GM12801 (cell line): ENCODE measurements around the gene ENPP7.

ENCODE experiments used
- TF ChIP-seq, protein P1 (sequence below): IDR thresholded peaks from one replicate; pipeline ENCODE4 v1.5.1; 2011; ENCODE audit warnings: control low read depth; ENCODE audit not compliant: insufficient read length; ENCODE audit errors: extremely low read depth

The ENPP7 gene

DNA sequence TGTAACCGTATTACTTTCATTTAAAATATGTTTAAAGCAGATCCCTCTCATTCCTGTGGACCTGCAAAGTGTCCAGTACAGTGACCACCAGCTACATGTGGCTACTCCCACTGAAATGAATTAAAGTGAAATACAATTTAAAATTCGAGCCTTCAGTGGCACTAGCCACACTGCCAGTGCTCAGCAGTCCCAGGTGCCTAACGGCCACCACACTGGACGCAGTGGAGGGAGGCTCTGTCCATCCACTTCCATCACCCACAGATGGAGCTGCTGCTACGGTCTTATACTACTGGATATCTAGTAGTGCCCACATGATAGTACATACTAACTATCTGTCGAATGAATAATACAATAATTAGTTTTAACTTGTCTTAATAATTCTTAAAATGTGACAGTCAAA is 44.9 kb downstream of the ENPP7 start:
- TF ChIP-seq, protein P1, sequence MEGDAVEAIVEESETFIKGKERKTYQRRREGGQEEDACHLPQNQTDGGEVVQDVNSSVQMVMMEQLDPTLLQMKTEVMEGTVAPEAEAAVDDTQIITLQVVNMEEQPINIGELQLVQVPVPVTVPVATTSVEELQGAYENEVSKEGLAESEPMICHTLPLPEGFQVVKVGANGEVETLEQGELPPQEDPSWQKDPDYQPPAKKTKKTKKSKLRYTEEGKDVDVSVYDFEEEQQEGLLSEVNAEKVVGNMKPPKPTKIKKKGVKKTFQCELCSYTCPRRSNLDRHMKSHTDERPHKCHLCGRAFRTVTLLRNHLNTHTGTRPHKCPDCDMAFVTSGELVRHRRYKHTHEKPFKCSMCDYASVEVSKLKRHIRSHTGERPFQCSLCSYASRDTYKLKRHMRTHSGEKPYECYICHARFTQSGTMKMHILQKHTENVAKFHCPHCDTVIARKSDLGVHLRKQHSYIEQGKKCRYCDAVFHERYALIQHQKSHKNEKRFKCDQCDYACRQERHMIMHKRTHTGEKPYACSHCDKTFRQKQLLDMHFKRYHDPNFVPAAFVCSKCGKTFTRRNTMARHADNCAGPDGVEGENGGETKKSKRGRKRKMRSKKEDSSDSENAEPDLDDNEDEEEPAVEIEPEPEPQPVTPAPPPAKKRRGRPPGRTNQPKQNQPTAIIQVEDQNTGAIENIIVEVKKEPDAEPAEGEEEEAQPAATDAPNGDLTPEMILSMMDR = no peak

DNA sequence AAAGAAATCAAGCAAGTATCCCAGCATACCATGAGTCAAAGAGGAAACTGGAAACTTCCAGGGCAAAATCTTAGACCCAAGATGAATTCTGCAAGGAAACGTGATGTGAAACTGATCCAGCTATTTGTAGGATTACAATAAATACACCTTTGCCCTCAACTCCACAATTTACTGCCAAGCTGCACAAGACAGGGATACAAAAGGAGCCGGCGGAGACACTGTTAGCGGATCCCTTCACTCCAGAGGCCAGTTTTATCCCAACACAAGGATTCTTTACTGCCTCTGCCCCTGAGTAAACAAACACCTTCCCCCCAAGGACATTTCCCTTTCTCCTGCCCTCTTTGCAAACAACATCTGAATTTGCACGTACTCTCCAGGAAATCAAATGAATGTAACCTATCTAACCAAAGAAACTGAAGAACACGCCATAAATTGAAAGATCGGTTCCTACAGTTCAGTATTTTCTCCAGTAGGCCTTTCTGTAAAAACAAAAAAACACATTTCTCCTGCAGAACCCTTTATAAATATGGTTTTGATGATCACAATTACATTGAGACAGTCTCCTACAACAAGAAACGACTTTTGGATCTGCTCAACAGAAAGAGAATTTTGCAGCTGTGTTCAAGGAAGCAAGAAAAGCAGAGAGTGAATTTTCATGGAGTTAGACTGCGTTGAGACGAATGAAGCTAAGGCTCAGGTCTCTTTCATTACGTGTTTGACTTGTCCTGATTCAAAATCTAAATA is 45.8 kb downstream of the ENPP7 start:
- TF ChIP-seq, protein P1 = no peak

DNA sequence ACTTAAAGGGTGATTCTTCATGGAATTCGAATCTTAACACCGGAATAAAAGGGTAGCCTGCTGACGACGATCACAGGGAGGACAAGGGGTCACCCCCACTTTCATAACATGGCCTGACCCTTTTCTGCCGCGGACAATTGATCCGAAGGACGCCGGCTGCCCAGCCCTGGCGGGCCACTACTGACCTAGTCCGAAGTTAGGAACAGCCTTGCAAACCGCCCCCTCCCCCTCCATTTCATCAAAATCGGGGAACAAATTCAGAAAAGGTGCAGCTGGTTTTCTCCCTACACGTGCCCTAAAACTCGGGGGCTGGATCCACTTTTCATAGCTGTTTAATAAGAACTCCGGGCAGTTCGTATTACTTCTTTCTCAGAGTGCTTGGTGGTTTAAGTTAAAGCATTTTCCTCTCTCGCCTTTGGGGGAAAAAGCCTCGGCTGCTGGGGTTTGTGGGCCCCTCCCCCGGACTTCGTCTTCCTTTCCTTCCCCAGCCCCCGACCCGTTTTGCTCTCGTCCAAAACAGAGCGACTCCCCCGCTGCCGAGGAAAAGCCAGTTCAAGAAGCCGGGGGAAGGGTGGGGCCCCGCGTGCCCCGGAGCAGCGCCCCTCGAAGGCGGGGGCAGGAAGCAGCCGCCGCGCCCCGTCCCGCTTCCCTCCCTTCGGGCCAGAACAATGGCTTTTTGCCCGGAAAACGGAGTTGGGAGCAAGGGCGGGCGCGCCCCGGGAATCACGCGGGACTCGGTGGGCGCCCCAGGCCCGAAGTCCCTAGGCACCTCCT is 46.6 kb downstream of the ENPP7 start:
- TF ChIP-seq, protein P1 = no peak

DNA sequence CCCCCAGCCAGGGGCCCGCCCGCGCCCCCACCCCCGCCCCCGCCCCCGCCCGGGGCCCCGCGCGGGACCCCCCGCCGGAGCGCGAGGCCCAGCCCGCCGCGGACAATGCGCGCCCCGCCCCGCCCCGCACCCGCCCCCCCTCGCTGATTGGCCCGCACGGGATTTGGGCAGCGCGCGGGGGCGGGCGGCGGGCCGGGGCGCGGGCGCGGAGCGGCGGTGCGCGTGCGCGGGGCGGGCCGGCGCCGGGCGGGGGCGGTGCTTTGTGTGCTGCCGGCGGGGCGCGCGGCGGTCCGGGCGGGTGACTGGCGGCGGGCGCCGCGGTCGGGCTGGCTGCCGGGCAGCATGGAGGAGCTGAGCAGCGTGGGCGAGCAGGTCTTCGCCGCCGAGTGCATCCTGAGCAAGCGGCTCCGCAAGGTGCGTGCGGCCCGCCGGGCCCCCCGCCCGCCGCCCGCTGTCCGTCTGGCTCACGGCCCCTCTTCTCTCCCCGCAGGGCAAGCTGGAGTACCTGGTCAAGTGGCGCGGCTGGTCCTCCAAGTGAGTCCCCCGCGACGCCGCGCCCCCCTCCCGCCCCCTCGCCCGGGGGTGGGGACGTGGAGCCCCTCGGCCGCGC is 47.3 kb downstream of the ENPP7 start, which contains the start of gene CBX2:
Gene CBX2 (plus strand): TSS at position 255 of the 610 bp plus-strand sequence. CDS start 88 bp downstream, at position 343.
- TF ChIP-seq, protein P1 = no peak

DNA sequence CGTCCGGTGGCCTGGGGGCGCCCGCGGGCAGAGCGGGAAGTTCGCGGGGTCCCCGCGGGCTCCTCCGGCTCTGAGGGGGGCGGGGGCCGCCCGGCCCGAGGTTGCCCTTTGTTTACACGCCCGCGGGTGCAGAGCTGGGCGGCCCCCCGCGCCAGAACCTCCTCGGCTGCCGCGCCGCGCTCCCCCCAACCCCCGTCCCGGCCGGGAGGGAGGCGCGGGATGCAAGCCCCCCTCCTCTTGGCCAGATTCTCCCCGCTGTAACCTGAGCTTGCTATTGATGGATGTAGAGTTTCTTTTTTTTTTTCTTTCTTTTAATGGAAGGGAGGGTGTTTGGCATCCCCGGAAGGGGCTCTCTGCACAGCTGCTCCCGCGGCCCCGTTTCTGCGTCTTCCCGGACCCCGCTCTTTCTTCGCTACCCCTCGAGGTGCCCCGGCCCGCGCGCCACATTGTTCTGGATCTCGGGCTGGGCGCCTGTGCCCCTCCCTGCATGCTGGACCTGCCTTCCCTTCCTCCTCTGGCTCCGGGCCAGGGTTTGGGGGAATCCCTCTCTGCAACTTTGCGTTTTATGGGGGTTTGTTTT is 47.9 kb downstream of the ENPP7 start:
- TF ChIP-seq, protein P1 = no peak

DNA sequence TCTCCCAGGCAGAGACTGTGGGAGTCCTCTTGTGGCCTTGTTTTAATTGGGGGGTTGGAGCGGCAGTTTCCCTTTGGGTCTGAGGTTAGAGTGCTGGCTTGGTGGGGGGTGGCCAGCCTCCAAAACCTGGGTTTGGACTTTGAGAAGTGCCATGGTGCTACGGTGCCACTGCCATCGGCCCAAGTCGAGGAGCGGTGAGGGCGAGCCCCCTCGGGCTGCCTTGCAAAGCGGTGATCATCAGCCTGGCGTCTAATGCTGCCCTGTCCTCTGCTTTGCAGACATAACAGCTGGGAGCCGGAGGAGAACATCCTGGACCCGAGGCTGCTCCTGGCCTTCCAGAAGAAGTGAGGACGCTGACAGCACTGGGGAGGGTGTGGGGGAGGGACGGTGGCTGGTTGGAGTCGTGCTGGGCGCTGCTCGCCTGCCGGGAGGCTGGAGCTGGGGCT is 48.4 kb downstream of the ENPP7 start:
- TF ChIP-seq, protein P1 = no peak

DNA sequence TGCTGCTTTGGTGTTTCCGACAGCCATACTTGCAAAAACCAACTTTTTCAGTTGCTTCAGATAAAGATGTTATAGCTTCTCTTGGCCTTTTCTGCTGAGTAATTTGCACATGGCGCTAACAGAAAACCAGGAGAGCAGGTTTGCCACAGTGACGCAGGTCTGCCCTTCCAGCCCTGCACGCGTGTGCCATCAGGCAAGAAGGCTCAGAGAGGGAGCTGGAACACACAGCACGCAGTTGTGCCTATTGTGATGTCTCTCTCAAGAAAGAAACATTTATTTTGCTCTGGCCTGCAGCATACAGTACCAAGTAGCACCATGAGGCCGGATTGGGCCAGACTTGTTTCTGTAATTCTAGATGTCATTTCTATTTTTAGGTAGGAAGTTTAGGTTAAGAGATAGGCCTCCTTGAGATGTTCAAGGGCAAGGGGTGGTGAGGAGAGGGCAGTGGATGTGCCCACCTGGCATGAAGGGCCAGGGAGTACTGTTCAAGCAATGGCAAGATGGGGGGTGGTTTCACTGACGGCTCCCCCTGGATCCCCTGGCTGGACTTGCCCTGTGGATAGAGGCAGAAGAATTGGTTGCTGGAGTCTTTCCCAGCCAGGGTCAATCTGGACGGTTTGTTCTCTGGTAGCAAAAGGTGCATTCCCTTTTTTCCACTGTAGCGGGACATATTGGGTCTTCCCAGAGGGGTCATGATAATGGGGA is 49.1 kb downstream of the ENPP7 start:
- TF ChIP-seq, protein P1 = no peak
